Osteoblast (primary cell): ENCODE results near the gene RAB19. TPM values are rescaled to one million over a fixed set of nuclear protein-coding genes. Genes with fewer than 3 reads are reported as not detected.
"Not testable (repeated sequence)": the region's sequence is repeated elsewhere in the genome, so short reads cannot be mapped to it uniquely, and the experiment has no call there.

ENCODE experiments used
- DNase-seq: peaks from one replicate; pipeline ENCODE4 v3.0.0; 2011; ENCODE audit warnings: low spot score, mixed read lengths; ENCODE audit not compliant: insufficient read length; ENCODE audit errors: missing footprints
- H2AFZ ChIP-seq: 2 replicates; pipeline ENCODE4 v1.6.0; 2011; ENCODE audit warnings: mild to moderate bottlenecking, low read length
- H3K27ac ChIP-seq: 2 replicates; pipeline ENCODE4 v1.5.1; 2011; ENCODE audit warnings: mild to moderate bottlenecking, low read depth, low read length, moderate library complexity
- H3K27me3 ChIP-seq: 2 replicates; pipeline ENCODE4 v1.6.0; 2012; ENCODE audit warnings: mild to moderate bottlenecking, control low read depth, inconsistent platforms, low read length, moderate library complexity; ENCODE audit not compliant: insufficient read depth
- H3K36me3 ChIP-seq: 2 replicates; pipeline ENCODE4 v1.5.1; 2011; ENCODE audit warnings: mild to moderate bottlenecking, low read length, control low read depth, moderate library complexity; ENCODE audit not compliant: insufficient read depth
- H3K4me1 ChIP-seq: 2 replicates; pipeline ENCODE4 v1.5.1; 2011; ENCODE audit warnings: mild to moderate bottlenecking, low read length, control low read depth, moderate library complexity; ENCODE audit not compliant: insufficient read depth
- H3K4me2 ChIP-seq: 2 replicates; pipeline ENCODE4 v1.6.0; 2011; ENCODE audit warnings: mild to moderate bottlenecking, low read length; ENCODE audit not compliant: insufficient read depth
- H3K4me3 ChIP-seq: fragments of 200-600 bp; sonication (generic); 3 replicates; pipeline ENCODE4 v1.5.1; 2012; ENCODE audit warnings: mild to moderate bottlenecking, low read length, inconsistent platforms; ENCODE audit not compliant: insufficient read depth
- H3K79me2 ChIP-seq: 2 replicates; pipeline ENCODE4 v1.6.0; 2012; ENCODE audit warnings: mild to moderate bottlenecking, low read length, control low read depth, inconsistent platforms; ENCODE audit not compliant: insufficient read depth
- H3K9me3 ChIP-seq: 2 replicates; pipeline ENCODE4 v1.5.1; 2011; ENCODE audit warnings: low read depth, low read length, control low read depth
- H4K20me1 ChIP-seq: 2 replicates; pipeline ENCODE4 v1.6.0; 2012; ENCODE audit warnings: mild to moderate bottlenecking, low read length, control low read depth; ENCODE audit not compliant: insufficient read depth
- total RNA-seq: library from RNA; depleted of rRNA; stranded (reverse); fragments of >200 nt; gene quantifications from 2 replicates; pipeline ENCODE4 v1.2.3, GENCODE V29; 2012
- TF ChIP-seq, protein P1 (sequence below): IDR thresholded peaks from 2 replicates; pipeline ENCODE4 v1.5.1; 2011; ENCODE audit warnings: mild to moderate bottlenecking, low read depth, low read length, moderate library complexity; ENCODE audit errors: extremely low read depth

Gene RAB19
- total RNA-seq, 1 donor, result not detected

GRCh38 chr7:140404565-140405065 lies 757 bp downstream of the RAB19 start:
- H4K20me1 ChIP-seq, result no peaks in the 10 kb centered on the region
- no peaks in the 10 kb centered on the region for H3K36me3 ChIP-seq
- H3K4me2 ChIP-seq, result no peak overlapping the region
- no peak overlapping the region for H3K27ac ChIP-seq
- H3K9me3 ChIP-seq, result no peaks in the 10 kb centered on the region
- H3K79me2 ChIP-seq, result no peaks in the 10 kb centered on the region
- no peak for DNase-seq
- peaks cover 18% of the 10 kb centered on the region for H3K27me3 ChIP-seq
- no peak overlapping the region for H2AFZ ChIP-seq
- TF ChIP-seq, protein P1, sequence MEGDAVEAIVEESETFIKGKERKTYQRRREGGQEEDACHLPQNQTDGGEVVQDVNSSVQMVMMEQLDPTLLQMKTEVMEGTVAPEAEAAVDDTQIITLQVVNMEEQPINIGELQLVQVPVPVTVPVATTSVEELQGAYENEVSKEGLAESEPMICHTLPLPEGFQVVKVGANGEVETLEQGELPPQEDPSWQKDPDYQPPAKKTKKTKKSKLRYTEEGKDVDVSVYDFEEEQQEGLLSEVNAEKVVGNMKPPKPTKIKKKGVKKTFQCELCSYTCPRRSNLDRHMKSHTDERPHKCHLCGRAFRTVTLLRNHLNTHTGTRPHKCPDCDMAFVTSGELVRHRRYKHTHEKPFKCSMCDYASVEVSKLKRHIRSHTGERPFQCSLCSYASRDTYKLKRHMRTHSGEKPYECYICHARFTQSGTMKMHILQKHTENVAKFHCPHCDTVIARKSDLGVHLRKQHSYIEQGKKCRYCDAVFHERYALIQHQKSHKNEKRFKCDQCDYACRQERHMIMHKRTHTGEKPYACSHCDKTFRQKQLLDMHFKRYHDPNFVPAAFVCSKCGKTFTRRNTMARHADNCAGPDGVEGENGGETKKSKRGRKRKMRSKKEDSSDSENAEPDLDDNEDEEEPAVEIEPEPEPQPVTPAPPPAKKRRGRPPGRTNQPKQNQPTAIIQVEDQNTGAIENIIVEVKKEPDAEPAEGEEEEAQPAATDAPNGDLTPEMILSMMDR, result no peak
- peaks cover 5% of the 10 kb centered on the region for H3K4me1 ChIP-seq
- no peak overlapping the region for H3K4me3 ChIP-seq

DNA sequence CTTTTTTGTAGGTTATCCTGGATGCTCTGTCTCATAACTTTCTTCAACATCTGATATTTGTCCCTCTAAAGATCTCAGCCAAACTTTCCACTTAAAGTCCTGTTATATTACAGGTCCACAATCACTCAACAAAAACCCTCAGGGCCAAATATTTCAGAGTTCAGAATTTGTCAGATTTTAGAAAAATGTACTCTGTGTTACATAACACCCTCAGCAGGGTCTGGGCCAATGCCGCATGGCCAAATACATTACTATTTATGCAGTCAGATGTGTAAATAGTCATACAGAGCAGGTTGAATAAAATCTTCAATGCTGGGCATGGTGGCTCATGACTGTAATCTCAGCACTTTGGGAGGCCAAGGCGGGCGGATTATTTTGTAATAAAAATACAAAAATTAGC lies 11.5 kb downstream of the RAB19 start:
- no peak overlapping the region for H3K27ac ChIP-seq
- no peak for DNase-seq
- TF ChIP-seq, protein P1, result no peak
- no peaks in the 10 kb centered on the region for H3K79me2 ChIP-seq
- peaks cover 4% of the 10 kb centered on the region for H3K27me3 ChIP-seq
- no peak overlapping the region for H3K4me2 ChIP-seq
- no peaks in the 10 kb centered on the region for H3K4me1 ChIP-seq
- H2AFZ ChIP-seq, result no peak overlapping the region
- H3K36me3 ChIP-seq, result no peaks in the 10 kb centered on the region
- no peaks in the 10 kb centered on the region for H4K20me1 ChIP-seq
- no peaks in the 10 kb centered on the region for H3K9me3 ChIP-seq
- H3K4me3 ChIP-seq, result no peak overlapping the region

GRCh38 chr7:140415816-140416215 lies 12.0 kb downstream of the RAB19 start:
- H3K79me2 ChIP-seq, DNase-seq, H3K4me1 ChIP-seq, H3K27ac ChIP-seq, H3K9me3 ChIP-seq, H3K4me2 ChIP-seq, H2AFZ ChIP-seq, H3K27me3 ChIP-seq, H3K4me3 ChIP-seq, H4K20me1 ChIP-seq, H3K36me3 ChIP-seq: not testable (repeated sequence)

GRCh38 chr7:140416560-140416959 lies 12.7 kb downstream of the RAB19 start:
- Histone ChIP-seq H3K4me3 (no peak overlapping the region), H3K79me2 (no peaks in the 10 kb centered on the region), H3K9me3 (no peaks in the 10 kb centered on the region), H3K27me3 (peaks cover 4% of the 10 kb centered on the region), H4K20me1 (no peaks in the 10 kb centered on the region), H3K4me1 (no peaks in the 10 kb centered on the region), H2AFZ (no peak overlapping the region), H3K36me3 (no peaks in the 10 kb centered on the region), H3K27ac (no peak overlapping the region), H3K4me2 (no peak overlapping the region)
- DNase-seq, result no peak
- TF ChIP-seq, protein P1, result no peak
